Adrenal gland (tissue), 5 donors: ENCODE results near the gene ACCS.

Source experiments
- CTCF ChIP-seq, 6 experiments: fragments of 450-650 bp in 4 of 6; fragments of 200-600 bp in 2 of 6; sonication (generic) in 1 of 6; IDR thresholded peaks; 1 replicate in 5 of 6; 2 replicates in 1 of 6; pipeline versions ENCODE4 v1.5.1 to v1.8.0; 2016 to 2021; ENCODE audit warnings: antibody characterized with exemption in 6 of 6, mild to moderate bottlenecking in 2 of 6, moderate library complexity in 1 of 6
- POLR2A ChIP-seq, 2 donors: fragments of 450-650 bp; IDR thresholded peaks; one replicate each; pipeline ENCODE4 v1.6.1; 2017; ENCODE audit warnings: antibody characterized with exemption in 2 of 2, mild to moderate bottlenecking in 2 of 2, moderate library complexity in 1 of 2
- donor health status: DM: no; HTN: no; CAD: no.

- no peak for TF ChIP-seq CTCF (IDR thresholded peaks at IDR 0.05)
- no peak for TF ChIP-seq POLR2A (IDR thresholded peaks at IDR 0.05)
Measured at GRCh38 chr11:44057340-44057739, 8.7 kb upstream of the ACCS start.
